Stimulated activated CD8-positive, alpha-beta memory T cell treated with anti-CD3 and anti-CD28 coated beads, Interleukin-15, amount 100 ng/mL, for 48 hours (primary cell): ENCODE measurements around the gene ZNF598.
"Not testable (repeated sequence)": the region's sequence is repeated elsewhere in the genome, so short reads cannot be mapped to it uniquely, and the experiment has no call there.

ENCODE experiments used
- DNase-seq, 2 donors: peaks; one replicate each; pipeline ENCODE4 v3.0.0-alpha.2; 2020; ENCODE audit warnings: low read depth in 2 of 2

The ZNF598 gene

GRCh38 chr16:2040787-2041522 lies 31.3 kb upstream of the ZNF598 start:
- no peak for DNase-seq

- DNase-seq, result no peak
Observed at GRCh38 chr16:2040041-2040786, 30.6 kb upstream of the ZNF598 start.

GRCh38 chr16:2039274-2040031 lies 29.8 kb upstream of the ZNF598 start:
- DNase-seq, result no peak

GRCh38 chr16:2038382-2039231 lies 29.0 kb upstream of the ZNF598 start:
- DNase-seq, result no peak

DNA sequence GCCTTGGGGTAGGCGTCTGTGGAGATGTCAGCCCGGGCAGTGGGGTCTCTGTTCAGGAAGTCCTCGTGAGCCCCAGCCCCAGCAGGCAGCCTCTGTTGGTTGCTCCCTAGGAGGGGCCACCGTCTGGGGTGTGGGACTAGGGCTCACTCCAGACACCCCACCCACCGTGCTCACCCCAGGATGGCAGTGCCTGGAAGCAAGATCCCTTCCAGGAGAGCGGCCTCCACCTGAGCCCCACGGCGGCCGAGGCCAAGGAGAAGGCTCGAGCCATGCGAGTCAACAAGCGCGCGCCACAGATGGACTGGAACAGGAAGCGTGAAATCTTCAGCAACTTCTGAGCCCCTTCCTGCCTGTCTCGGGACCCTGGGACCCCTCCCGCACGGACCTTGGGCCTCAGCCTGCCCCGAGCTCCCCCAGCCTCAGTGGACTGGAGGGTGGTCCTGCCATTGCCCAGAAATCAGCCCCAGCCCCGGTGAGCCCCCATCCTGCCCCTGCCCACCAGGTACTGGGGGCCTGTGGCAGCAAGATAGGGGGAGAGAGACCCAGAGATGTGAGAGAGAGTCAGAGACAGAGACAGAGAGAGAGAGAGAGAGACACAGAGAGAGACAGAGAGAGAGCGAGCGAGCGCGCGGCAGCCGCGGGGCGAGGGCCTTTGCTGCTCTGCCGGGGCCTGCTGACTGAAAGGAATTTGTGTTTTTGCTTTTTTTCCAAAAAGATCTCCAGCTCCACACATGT lies 28.2 kb upstream of the ZNF598 start:
- DNase-seq, result no peak

DNA sequence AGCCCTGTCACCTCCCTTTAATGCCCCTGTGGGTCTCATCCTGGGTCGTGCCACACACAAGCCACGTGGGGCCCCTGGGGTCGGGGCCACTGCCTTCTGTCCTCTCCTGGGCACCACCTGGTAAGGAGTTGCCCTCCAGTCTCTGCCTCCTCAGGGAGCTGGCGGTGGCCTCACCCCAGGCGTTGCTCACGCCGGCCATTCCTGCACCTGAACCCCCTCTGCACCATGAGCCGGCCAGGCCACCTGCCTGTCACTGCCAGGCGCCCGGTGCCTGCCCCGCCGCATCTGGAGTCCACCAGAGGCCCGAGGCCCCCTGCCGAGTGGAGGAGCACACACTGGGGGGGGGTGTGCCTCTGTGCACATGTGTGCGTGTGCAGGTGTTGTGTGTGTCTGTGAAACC lies 27.5 kb upstream of the ZNF598 start:
- DNase-seq, result no peak

DNA sequence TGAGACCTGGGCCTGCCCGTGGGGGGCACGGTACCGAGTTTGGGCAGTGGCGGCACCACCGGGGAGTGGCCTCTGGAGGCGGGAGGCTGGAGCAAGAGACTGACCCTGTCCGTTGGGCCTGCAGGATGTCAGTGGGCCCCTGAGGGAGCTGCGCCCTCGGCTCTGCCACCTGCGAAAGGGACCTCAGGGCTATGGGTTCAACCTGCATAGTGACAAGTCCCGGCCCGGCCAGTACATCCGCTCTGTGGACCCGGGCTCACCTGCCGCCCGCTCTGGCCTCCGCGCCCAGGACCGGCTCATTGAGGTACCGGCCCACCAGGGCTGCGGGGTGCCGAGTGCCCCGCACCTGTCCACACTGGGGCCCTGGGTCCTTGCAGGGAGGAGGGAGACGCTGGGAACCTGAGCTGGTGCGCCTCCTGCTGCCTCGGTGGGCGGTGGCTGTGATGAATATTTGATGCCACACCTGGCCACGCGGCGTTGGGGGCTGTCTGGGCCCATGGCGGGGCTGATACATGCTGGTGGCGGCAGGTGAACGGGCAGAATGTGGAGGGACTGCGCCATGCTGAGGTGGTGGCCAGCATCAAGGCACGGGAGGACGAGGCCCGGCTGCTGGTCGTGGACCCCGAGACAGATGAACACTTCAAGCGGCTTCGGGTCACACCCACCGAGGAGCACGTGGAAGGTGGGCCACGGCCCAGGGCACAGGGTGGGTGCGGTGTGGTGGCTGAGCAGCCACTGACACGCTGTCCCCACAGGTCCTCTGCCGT lies 26.8 kb upstream of the ZNF598 start:
- DNase-seq, result no peak

GRCh38 chr16:2035431-2036199 lies 26.0 kb upstream of the ZNF598 start:
- DNase-seq, result no peak

DNA sequence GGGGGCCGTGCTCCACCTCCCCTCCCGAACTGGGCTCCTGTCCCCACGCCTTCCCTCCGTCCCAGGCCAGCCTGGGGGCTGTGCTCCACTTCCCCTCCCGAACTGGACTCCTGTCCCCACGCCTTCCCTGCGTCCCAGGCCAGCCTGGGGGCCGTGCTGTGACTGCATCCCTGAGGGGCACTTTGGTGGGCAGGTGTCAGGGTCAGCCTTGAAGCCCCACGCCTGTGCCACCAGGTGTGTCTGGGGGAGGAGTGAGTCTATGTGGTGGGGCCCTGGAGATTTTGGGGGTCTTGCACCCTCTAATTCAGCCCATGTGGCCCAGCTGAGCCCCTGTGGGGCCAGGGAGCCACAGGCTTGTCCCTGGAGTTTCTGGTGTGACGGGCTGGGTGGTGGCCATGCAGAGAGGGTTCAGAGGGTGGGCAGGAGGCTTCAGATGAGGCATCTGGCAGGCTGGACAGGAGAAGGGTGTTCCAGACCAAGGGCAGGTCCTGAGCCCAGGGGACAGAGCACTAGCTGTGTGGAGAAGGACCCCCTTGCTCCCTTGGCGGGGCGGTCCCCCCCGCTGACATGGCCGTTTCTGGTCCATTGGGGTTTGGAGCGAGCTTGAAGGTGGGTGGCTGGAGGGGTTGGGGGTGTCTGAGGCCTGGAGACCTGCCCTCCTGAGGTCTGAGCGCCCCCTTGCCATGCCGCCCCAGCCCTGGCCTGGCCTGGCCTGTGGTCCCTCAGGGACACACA lies 25.2 kb upstream of the ZNF598 start:
- DNase-seq, result no peak

DNA sequence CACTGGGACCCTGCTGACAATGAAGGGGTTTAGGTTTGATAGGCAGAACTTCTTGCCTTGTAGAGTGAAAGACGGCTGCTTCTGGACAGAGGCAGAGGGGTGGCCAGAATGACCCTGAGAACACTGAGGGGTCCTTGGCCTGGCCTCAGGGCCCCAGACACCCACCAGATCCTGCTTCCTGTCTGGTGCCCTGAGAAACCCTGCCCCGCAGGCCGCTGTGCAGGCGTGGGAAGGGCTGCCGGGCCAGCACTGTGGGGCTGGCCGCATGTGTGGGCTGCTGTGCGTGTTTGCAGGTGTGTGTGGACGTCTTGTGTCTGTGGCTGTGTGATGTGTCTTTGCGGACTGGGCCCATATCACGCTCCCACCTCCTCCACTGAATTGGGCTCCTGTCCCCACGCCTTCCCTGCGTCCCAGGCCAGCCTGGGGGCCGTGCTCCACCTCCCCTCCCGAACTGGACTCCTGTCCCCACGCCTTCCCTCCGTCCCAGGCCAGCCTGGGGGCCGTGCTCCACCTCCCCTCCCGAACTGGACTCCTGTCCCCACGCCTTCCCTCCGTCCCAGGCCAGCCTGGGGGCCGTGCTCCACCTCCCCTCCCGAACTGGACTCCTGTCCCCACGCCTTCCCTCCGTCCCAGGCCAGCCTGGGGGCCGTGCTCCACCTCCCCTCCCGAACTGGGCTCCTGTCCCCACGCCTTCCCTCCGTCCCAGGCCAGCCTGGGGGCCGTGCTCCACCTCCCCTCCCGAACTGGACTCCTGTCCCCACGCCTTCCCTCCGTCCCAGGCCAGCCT lies 24.5 kb upstream of the ZNF598 start:
- not testable (repeated sequence) for DNase-seq

GRCh38 chr16:2033057-2033908 lies 23.7 kb upstream of the ZNF598 start:
- no peak for DNase-seq

DNA sequence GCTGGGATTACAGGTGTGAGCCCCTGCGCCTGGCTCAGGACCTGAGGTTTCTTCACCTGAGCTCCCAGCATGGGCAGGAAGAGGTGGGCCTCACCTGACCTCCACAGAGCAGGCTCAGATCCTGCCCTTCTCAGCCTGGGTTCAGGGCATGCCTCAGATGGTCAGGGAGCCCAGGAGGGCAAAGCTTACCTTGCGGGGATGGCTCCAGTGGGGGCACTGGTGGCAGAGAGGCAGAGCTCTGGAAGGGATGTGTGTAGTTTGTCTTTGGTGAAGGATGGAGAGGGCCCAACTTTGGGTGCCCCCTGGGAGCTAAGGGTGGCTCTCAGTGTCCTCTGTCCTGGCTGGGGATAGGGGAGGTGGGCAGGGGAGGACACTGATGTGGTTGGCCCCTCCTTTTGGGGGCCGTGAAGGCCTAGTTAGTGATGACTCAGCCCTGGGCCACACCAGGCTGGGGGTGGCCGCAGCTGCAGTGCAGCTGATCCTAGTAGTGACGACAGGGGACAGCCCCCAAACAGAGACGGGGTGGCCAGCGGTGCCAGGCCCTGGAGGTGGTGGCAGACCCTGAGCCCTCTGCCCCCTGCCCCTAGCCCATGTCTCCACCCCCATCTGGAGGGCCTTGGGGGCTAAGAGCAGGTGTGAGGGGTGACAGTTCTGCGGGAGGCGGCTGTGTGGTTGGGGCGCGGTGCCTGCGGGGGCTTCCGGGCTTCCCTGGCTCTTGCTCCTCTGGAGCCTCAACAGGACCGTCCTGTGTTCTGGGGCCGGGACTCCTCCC lies 22.9 kb upstream of the ZNF598 start:
- DNase-seq, result no peak

GRCh38 chr16:2031081-2031577 lies 21.5 kb upstream of the ZNF598 start:
- no peak for DNase-seq

GRCh38 chr16:2030036-2030435 lies 20.4 kb upstream of the ZNF598 start:
- no peak for DNase-seq

GRCh38 chr16:2029350-2029749 lies 19.7 kb upstream of the ZNF598 start:
- no peak for DNase-seq

DNA sequence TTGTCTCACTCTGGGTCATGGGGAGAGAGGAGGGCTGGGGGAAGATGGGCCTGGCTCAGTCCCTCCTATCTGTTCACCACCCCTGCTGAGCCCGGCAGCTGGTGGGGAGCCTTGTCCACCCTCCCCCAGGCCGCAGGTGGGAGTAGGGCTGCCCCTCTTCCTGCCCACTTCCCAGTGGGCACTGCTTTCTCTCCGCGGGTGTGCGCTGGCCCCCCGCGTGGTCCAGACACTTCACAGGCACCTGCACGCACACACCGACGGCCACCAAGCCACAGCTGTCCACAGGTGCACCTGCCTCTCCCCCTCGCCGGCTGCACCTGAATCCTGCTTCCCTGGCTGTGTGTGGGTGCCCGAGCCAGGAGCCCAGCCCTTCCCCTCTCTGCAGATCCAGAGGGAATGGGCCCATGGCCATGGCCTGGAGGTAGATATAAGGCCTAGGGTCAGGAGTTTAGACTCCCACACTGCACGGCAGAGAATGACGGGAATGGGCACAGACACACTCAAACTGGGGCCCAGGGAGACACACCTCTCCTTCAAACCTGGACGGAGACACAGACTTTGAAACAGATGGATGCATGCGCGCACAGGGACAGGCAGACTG lies 19.1 kb upstream of the ZNF598 start:
- DNase-seq, result no peak
